HepG2 (cell line): ENCODE data around the gene ABHD12. TPM values are rescaled to one million over a fixed set of nuclear protein-coding genes. Genes with fewer than 3 reads are reported as not detected.

Source experiments
- ATAC-seq: fragments of 200-7000 bp; cut with Tn5 transposase; 3 replicates; pipeline ENCODE4 v1.9.1; 2020; ENCODE audit warnings: mild to moderate bottlenecking, moderate library complexity
- BruUV-seq: library from RNA; stranded (reverse); fragments of 400-500 nt; replicated peaks from 2 replicates; lab custom pipeline; 2021; lab: Mats Ljungman, UMichigan
- CTCF ChIA-PET: fragments of 300-600 bp; formaldehyde crosslinking; extraction: SDS; loops from one replicate; lab custom pipeline; 2021; ENCODE audit warnings: low total read pairs, inconsistent platforms, low intra/inter-chr PET ratio; lab: Yijun Ruan, JAX
- POLR2A ChIA-PET: fragments of 350-600 bp; sonication (Branson Sonifier 250); formaldehyde crosslinking; loops from one replicate; lab custom pipeline; 2020; ENCODE audit warnings: antibody characterized with exemption, inconsistent platforms; lab: Yijun Ruan, JAX
- DNase-seq: peaks from one replicate; pipeline ENCODE4 v3.0.0-alpha.2; 2015; ENCODE audit warnings: low spot score
- FAIRE-seq: peaks from 3 replicates; lab custom pipeline; 2011; peaks lifted over from hg19 to GRCh38; lab: Jason Lieb, UNC
- H2AFZ ChIP-seq: one replicate; pipeline ENCODE4 v1.6.1; 2011; ENCODE audit warnings: low read length, inconsistent platforms
- H3K27ac ChIP-seq: fragments of 300-600 bp; 3 replicates; pipeline ENCODE4 v1.8.0; 2011; ENCODE audit warnings: mixed run types, mild to moderate bottlenecking, mixed read lengths, low read length, inconsistent platforms; ENCODE audit not compliant: insufficient read depth; ENCODE audit errors: extremely low read length
- H3K27me3 ChIP-seq, 2 experiments: fragments of 200-600 bp in 1 of 2; 2 replicates in 1 of 2; 3 replicates in 1 of 2; pipeline versions ENCODE4 v1.6.0 to v1.8.0; 2011; ENCODE audit warnings: low read length in 2 of 2, mild to moderate bottlenecking in 2 of 2, moderate library complexity in 2 of 2, inconsistent platforms in 1 of 2; ENCODE audit not compliant: insufficient read depth in 2 of 2, control insufficient read depth in 1 of 2
- H3K36me3 ChIP-seq, 2 experiments: fragments of 200-600 bp in 1 of 2; replicated peaks in 1 of 2; 2 replicates in 1 of 2; 3 replicates in 1 of 2; pipeline versions ENCODE4 v1.5.1 to v1.8.0; 2011; ENCODE audit warnings: low read length in 2 of 2, inconsistent platforms in 1 of 2; ENCODE audit not compliant: insufficient read depth in 2 of 2, control insufficient read depth in 1 of 2
- H3K4me1 ChIP-seq: 2 replicates; pipeline ENCODE4 v1.5.1; 2012; ENCODE audit warnings: low read length, inconsistent platforms; ENCODE audit not compliant: insufficient read depth
- H3K4me2 ChIP-seq: 2 replicates; pipeline ENCODE4 v1.6.0; 2011; ENCODE audit warnings: low read depth, low read length, inconsistent platforms
- H3K4me3 ChIP-seq, 3 experiments: fragments of 200-600 bp in 1 of 3; sonication (generic), shearing (Covaris generic) in 1 of 3; replicated peaks in 1 of 3; 2 replicates each; pipeline ENCODE4 v1.5.1; 2011 to 2016; ENCODE audit warnings: low read length in 3 of 3, inconsistent platforms in 2 of 3, low read depth in 2 of 3, mild to moderate bottlenecking in 2 of 3, control low read depth in 1 of 3, mixed read lengths in 1 of 3; ENCODE audit not compliant: insufficient read depth in 1 of 3
- H3K79me2 ChIP-seq: one replicate; pipeline ENCODE4 v1.6.1; 2011; ENCODE audit warnings: low read length, inconsistent platforms; ENCODE audit not compliant: insufficient read depth
- H3K9ac ChIP-seq: 2 replicates; pipeline ENCODE4 v1.6.0; 2011; ENCODE audit warnings: mild to moderate bottlenecking, low read depth, low read length, inconsistent platforms; ENCODE audit not compliant: insufficient read depth
- H3K9me3 ChIP-seq: 2 replicates; pipeline ENCODE4 v1.5.1; 2012; ENCODE audit warnings: mild to moderate bottlenecking, low read length
- H4K20me1 ChIP-seq: 2 replicates; pipeline ENCODE4 v1.6.0; 2011; ENCODE audit warnings: inconsistent platforms, mild to moderate bottlenecking, low read length, moderate library complexity; ENCODE audit not compliant: insufficient read depth
- AGO2 ChIP-seq: fragments of 200-400 bp; formaldehyde crosslinking; optimal IDR thresholded peaks from 2 replicates; pipeline ENCODE3; 2017; ENCODE audit warnings: mild to moderate bottlenecking, low read depth, low read length, moderate library complexity
- ELF1 ChIP-seq: sonication (generic); formaldehyde crosslinking; IDR thresholded peaks from 2 replicates; pipeline ENCODE4 v1.4.0; 2020; ENCODE audit warnings: missing genetic modification reagents
- MTA1 ChIP-seq: sonication (generic); formaldehyde crosslinking; IDR thresholded peaks from 2 replicates; pipeline ENCODE4 v1.4.0; 2020; ENCODE audit warnings: missing genetic modification reagents, mild to moderate bottlenecking, borderline replicate concordance
- NFE2L1 ChIP-seq: sonication (generic); formaldehyde crosslinking; IDR thresholded peaks from 2 replicates; pipeline ENCODE4 v1.4.0; 2020; ENCODE audit warnings: missing genetic modification reagents, mild to moderate bottlenecking, borderline replicate concordance
- POLR2A ChIP-seq, 2 experiments: IDR thresholded peaks; 2 replicates each; pipeline ENCODE4 v1.6.1; 2011; ENCODE audit warnings: low read depth in 2 of 2, low read length in 2 of 2, mild to moderate bottlenecking in 1 of 2, moderate library complexity in 1 of 2; ENCODE audit not compliant: insufficient read depth in 1 of 2
- POLR2G ChIP-seq: fragments of 200-400 bp; formaldehyde crosslinking; IDR thresholded peaks from 2 replicates; pipeline ENCODE4 v1.6.1; 2018; ENCODE audit warnings: mild to moderate bottlenecking, low read depth, low read length, moderate library complexity
- ZFP36L1 ChIP-seq: sonication (generic); formaldehyde crosslinking; IDR thresholded peaks from 2 replicates; pipeline ENCODE4 v1.8.0; 2022; ENCODE audit warnings: mild to moderate bottlenecking, missing genetic modification reagents, moderate library complexity
- ZMYM2 ChIP-seq: sonication (generic); formaldehyde crosslinking; IDR thresholded peaks from 2 replicates; pipeline ENCODE4 v1.8.0; 2022; ENCODE audit warnings: mild to moderate bottlenecking, missing genetic modification reagents
- ZNF10 ChIP-seq: sonication (generic); formaldehyde crosslinking; IDR thresholded peaks from 2 replicates; pipeline ENCODE4 v1.4.0; 2020; ENCODE audit warnings: mild to moderate bottlenecking, low read depth, missing genetic modification reagents, borderline replicate concordance
- ZNF816 ChIP-seq: sonication (generic); formaldehyde crosslinking; IDR thresholded peaks from 2 replicates; pipeline ENCODE4 v1.8.0; 2022; ENCODE audit warnings: missing genetic modification reagents, mild to moderate bottlenecking, borderline replicate concordance
- WGBS: methylation state at CpG from one replicate; pipeline ENCODE4 v1.1.6; 2017; ENCODE audit warnings: low lambda C conversion rate; 5-methylcytosine and 5-hydroxymethylcytosine counted together
- in situ Hi-C: cut with HindIII; loops from 2 replicates; pipeline ENCODE4 v1.10.0; 2017; ENCODE audit warnings: low pct_unique_long_range_greater_than_20kb; ENCODE audit not compliant: extremely low pct_ligation_motif_present
- intact Hi-C: fragments of 100-400 bp; cut with micrococcal nuclease; formaldehyde crosslinking; loops from one replicate; pipeline ENCODE4 v1.10.0; 2022; ENCODE audit not compliant: unreplicated experiment
- polyA plus RNA-seq, 8 experiments: library from polyadenylated mRNA; depleted of rRNA in 3 of 8; stranded (reverse) in 7 of 8; unstranded in 1 of 8; fragments of >200 nt; fragmentation: Illumina TruSeq in 4 of 8; extraction: Trizol in 4 of 8; gene quantifications; 2 replicates each; pipeline versions ENCODE4 v1.2.1 to v1.2.3, GENCODE V29; 2011 to 2016; ENCODE audit warnings: low read depth in 4 of 8, missing spikeins in 1 of 8, mixed read lengths in 1 of 8; ENCODE audit not compliant: insufficient read depth in 1 of 8
- total RNA-seq, 5 experiments: library from RNA; depleted of rRNA; stranded (reverse); fragments of >200 nt; fragmentation: Illumina TruSeq; extraction: Trizol; gene quantifications; 2 replicates each; pipeline ENCODE4 v1.2.3, GENCODE V29; 2016; ENCODE audit warnings: low read depth in 1 of 5

Gene ABHD12
- total and polyA plus RNA-seq, 2 of the 13 experiments (the other 11 are each of a cell fraction or from before 2014, with no cell fraction given): 23.5 to 72.1 TPM

GRCh38 chr20:25288291-25289181, 102.1 kb downstream of the ABHD12 start:
- CTCF ChIA-PET: no interaction called here
- no peak overlapping the region for H3K4me3 ChIP-seq
- FAIRE-seq (no peak), ATAC-seq (no peak)
- POLR2A ChIA-PET: no interaction called here
- H3K27me3 ChIP-seq: no peaks in the 10 kb centered on the region
- no peaks in the 10 kb centered on the region for H3K79me2 ChIP-seq
- intact Hi-C loops: no loop called here
- no peaks in the 10 kb centered on the region for H3K9me3 ChIP-seq
- H3K4me2 ChIP-seq: no peak overlapping the region
- H3K4me1 ChIP-seq: no peaks in the 10 kb centered on the region
- H3K36me3 ChIP-seq: peaks cover 42 to 68% of the 10 kb centered on the region in 2 experiments
- no peaks in the 10 kb centered on the region for H4K20me1 ChIP-seq
- TF ChIP-seq ZFP36L1: no peak
- peak in 1 of 2 experiments; percentile 26; a peak in 1 of 4 replicates for TF ChIP-seq POLR2A (IDR thresholded peaks at IDR 0.05; ENCODE audit: insufficient read depth in 1 of 2, low read depth in 2 of 2, low read length in 2 of 2)
- TF ChIP-seq ZMYM2 (CRISPR knock-in tag): no peak
- TF ChIP-seq MTA1 (CRISPR knock-in tag): peak; percentile 24; the same call in 1 of the 2 replicates
- TF ChIP-seq AGO2: peak; percentile 56
- TF ChIP-seq POLR2G: 0 out of 2 replicates have a peak, but pooled peaks have one; percentile 38
- TF ChIP-seq, all 625 proteins: peak for 4
- no TSS peak for BruUV-seq
- no peak for DNase-seq
- no peak overlapping the region for H3K27ac ChIP-seq
- no peak overlapping the region for H2AFZ ChIP-seq
- H3K9ac ChIP-seq: no peak overlapping the region
- in situ Hi-C loops: no loop called here
- 97% methylated on average over 17 of the region's 22 CpGs for WGBS

GRCh38 chr20:25287631-25288290, 102.9 kb downstream of the ABHD12 start:
- in situ Hi-C loops: no loop called here

More at GRCh38 chr20:25287631-25288290, 102.9 kb downstream of the ABHD12 start:
- no peak overlapping the region for H3K4me2 ChIP-seq
- no peaks in the 10 kb centered on the region for H4K20me1 ChIP-seq
- CTCF ChIA-PET: no interaction called here
- ATAC-seq (no peak), FAIRE-seq (no peak), DNase-seq (no peak)
- intact Hi-C loops: no loop called here
- H3K27me3 ChIP-seq: no peaks in the 10 kb centered on the region
- POLR2A ChIA-PET: no interaction called here
- H2AFZ ChIP-seq: no peak overlapping the region
- no peak overlapping the region for H3K4me3 ChIP-seq
- no peaks in the 10 kb centered on the region for H3K4me1 ChIP-seq
- H3K36me3 ChIP-seq: peaks cover 43 to 76% of the 10 kb centered on the region in 2 experiments
- WGBS: 98% methylated on average over 12 of the region's 16 CpGs
- no peaks in the 10 kb centered on the region for H3K79me2 ChIP-seq
- no peak overlapping the region for H3K9ac ChIP-seq
- H3K27ac ChIP-seq: no peak overlapping the region
- H3K9me3 ChIP-seq: no peaks in the 10 kb centered on the region
- BruUV-seq: no TSS peak
- TF ChIP-seq ELF1 (no peak), ZNF10 (CRISPR knock-in tag) (no peak), NFE2L1 (CRISPR knock-in tag) (no peak), ZNF816 (CRISPR knock-in tag) (no peak)
